ENCODE measurements around the gene MYO18B.
A peak's percentile ranks its signal among the peaks of the same experiment; 100 is the strongest.

The MYO18B gene

GRCh38 chr22:25712661-25713400 is 29.2 kb upstream of the MYO18B start:
- DNase-seq, result no peak

- DNase-seq, result no peak
Measured at GRCh38 chr22:25714070-25714469, 27.9 kb upstream of the MYO18B start.

DNA sequence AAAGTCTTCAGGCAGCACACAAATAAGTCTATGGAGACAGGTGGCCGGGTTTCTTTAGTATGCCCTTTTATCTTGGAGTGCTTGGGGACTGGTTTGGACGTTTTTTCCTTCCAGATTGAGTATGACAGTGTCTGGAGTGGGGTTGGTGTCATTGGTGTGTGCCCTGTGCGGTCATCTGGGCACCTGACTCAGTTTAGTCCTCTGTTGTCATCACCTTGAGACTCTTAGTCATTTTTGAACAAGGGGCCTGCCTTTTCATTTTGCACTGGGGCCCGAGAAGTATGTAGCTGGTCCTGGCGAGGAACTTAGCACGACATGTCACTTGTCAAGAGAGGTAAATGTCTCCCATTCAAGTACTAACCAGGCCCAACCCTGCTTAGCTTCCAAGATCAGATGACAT is 27.2 kb upstream of the MYO18B start:
- no peak for DNase-seq

DNA sequence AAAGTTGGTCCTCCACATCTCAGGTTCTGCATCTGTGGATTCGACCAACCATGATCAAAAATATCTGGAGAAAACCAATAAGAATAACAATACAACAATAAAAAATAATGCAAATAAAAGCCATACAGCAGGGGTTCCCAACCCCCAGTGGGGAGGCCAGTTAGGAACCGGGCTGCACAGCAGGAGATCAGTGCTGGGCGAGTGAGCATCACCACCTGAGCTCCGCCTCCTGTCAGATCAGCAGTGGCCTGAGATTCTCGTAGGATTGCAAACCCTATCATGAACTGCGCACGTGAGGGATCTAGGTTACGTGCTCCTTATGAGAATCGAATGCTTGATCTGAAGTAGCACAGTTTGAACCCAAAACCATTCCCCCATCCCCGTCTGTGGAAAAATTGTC is 25.4 kb upstream of the MYO18B start:
- no peak for DNase-seq

- no peak for DNase-seq
Measured at GRCh38 chr22:25718135-25718840, 23.7 kb upstream of the MYO18B start.

GRCh38 chr22:25722223-25722622 is 19.8 kb upstream of the MYO18B start:
- no peak for DNase-seq

- no peak for DNase-seq
Measured at GRCh38 chr22:25722626-25723025, 19.4 kb upstream of the MYO18B start.

- DNase-seq, result no peak
Measured at GRCh38 chr22:25726241-25726640, 15.7 kb upstream of the MYO18B start.

DNA sequence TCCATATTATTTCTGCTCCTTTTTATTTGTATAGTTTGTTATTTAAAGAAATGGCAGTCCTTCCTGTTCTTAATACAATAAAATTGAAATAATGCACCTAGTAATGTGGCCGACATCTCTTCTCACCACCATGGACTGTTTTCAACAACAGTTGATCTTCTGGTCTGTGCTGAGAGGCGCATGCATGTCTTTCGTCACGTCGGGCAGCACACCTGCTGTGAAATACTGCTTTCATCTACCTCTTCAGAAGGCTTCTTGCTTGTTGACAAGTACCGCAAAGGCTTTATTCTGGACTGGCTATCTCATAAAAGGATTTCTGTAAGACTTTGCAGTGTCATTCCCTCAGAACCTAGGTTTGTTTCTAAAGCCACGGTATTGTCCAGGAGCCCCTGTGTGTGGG is 13.9 kb upstream of the MYO18B start:
- DNase-seq, result no peak

- no peak for DNase-seq
Measured at GRCh38 chr22:25729016-25729995, 12.7 kb upstream of the MYO18B start.

DNA sequence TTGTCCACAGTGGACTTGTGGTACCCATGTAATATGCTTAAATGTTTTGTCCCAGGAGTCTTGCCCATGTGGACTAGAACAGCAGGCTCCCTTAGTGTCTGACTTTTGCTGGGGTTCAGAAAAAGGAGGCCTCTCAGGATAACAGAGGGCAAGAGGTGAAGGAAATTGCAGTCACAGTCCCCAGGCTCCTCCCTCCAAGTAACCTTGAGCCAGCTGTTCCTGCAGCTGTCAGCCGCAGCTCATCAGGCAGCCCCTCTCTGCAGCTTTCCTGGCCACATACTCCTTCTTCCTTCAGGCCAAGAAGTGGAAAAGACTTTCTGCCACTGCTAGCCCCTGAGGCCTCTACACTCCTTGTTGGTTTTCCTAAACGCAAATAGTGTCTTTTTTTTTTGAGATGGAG is 6.3 kb upstream of the MYO18B start:
- DNase-seq, result no peak

DNA sequence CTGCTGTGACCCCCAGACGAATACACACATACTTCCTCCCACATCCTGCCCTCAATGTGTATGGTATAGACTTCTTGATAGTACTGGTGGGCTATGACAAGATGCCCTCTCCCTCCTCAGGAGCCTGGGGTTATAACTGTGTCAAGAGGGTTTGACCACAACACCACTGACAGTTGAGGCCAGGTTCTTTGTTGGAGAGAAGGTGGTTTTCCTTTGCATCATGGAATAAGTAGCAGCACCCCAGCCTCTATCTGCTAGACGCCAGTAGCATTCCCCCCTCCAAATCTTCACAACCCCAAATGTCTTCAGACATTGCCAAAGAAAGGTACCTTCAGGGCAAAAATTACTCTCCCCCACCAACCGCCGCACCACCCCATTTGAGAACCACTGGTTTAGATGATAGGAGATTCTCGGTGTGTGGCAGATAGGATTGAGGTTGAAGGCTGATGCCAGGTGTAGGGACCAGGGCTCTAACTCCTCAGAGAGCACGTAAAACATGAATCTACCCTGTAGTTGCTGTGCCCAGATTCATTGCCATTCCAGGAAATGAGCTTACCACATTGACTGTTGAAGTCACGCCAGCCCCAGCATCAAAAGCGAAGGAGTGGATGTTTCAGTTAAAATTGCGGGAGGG is 5.5 kb upstream of the MYO18B start:
- no peak for DNase-seq

- DNase-seq, result no peak
Measured at GRCh38 chr22:25739659-25740344, 2.2 kb upstream of the MYO18B start.

DNA sequence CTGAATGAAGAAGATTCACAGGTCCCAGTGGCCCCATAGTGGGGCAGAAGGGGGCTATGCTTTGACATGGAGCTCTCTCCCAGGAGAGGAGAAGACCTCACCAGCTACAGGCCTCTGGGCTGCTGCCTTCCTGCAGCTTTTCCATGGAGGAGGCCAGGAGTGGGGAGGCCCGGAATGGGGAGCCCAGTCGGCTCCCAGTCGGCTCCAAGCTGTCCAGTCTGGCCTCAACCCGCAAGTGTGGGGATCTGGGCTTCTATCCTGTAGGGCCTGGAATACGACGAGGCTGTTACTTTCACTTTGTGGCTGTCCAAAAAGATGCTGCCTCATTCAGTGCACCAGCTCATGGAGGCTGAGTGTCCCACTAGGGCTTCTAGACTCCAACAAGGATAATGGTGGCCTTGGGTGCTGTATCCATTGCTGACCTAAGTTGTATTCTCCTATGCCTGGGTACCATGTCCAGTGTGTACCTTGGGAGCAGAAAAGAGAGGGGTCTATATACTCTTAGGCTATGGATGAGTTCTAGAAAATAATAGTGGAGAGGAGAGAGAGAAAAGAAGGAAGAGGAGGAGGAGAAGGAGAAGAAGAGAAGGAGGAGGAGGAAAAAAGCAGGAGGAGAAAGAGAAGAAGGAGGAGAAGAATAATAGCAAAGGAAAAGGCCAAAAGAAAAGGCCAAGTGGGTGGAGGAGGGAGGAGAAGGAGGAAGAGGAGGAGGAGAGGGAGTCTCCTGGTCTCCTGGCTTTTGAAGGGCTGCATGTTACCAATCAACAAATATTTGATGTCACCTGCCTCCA is 1.1 kb downstream of the MYO18B start:
- DNase-seq, result no peak

GRCh38 chr22:25744694-25745093 is 2.7 kb downstream of the MYO18B start:
- no peak for DNase-seq

GRCh38 chr22:25745341-25746011 is 3.5 kb downstream of the MYO18B start:
- no peak for DNase-seq

DNA sequence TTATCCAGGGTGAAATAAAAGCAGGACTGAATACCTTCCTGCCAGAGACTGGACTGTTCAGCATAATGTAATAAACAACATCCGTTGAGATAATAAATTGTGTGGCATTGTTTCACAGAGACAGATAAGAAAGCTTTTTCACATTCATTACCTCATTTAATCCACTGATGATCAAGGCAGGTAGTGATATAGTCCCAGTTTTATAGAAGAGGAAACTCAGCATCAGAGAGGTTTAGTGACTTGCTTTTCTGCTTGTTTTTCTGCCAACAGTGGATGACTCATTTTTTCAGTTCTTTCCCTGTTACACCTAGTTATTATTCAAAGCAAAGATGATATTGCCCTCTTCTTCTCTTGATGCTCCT is 4.0 kb downstream of the MYO18B start:
- DNase-seq, result no peak

DNA sequence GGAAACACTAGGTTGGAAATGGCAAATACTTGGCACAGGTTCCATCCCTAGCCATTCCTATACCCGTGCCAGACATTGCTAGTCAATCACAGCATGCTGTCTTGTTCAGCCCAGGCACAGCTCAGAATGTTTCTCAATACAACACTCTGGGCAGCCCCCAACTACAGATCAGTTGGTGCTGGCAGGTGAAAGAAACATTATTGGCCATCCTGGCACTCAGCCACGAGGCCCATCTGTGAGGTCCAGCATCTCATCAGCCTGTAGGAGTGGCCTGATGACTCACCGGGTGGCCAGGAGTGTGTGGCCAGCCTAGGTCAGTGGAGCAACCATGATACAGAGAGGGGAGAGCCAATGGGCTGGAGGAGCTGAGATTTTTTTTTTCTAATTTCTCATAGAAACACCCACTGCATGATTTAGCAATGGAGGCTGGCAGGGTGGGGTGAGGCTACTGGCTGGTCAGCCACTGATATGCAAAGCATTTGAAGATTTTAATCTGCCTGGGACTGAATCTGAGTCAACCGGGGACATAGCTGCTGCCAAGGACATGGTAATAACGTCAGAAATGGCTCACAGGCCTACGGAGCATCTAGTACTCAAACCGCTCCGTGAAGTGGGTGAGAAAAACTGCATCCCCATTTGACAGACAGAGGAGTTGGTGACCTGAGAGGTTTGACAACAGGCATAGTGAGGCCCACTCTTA is 5.4 kb downstream of the MYO18B start:
- DNase-seq, result peak; percentile 21

GRCh38 chr22:25748140-25748539 is 6.2 kb downstream of the MYO18B start:
- no peak for DNase-seq

DNA sequence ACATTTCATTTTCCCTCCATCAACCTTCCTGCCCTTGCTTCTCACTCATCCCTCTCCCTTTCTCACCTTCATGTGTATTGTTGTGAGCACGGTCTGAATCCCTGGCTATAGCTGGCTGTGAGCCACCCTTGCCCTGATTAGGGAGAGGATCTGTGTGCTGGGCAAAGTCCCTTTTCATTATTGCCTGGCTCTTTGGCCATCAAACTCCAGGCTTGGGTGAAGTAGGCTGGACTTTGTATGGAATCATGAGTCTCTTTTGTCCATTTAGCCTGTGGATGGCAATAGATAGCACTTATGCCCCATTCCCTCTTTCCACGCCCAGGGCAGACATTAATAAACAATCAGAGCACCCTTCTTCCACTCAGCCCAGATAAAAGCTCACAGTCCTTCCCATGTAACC is 6.7 kb downstream of the MYO18B start:
- DNase-seq, result no peak
